Activated CD4-positive, alpha-beta T cell treated with anti-CD3 and anti-CD28 coated beads, Interleukin-2, Interleukin-6, amounts not matched to agents 100 ng/mL and 50 ng/mL, durations not matched to agents 16 hours and 8 hours (primary cell): ENCODE results near the gene TARBP1.

Source experiments
- DNase-seq: peaks from one replicate; pipeline ENCODE4 v3.0.0-alpha.2; 2020

TARBP1 gene

GRCh38 chr1:234375672-234376071 lies 103.3 kb downstream of the TARBP1 start:
- no peak for DNase-seq

GRCh38 chr1:234373959-234374254 lies 105.1 kb downstream of the TARBP1 start:
- DNase-seq = no peak

- DNase-seq = peak; percentile 93
Measured at GRCh38 chr1:234373064-234373958, 105.7 kb downstream of the TARBP1 start, which contains the start of gene COA6. Gene COA6 (plus strand): TSS chr1:234373456. CDS start chr1:234373467, 11 bp downstream.

- DNase-seq = no peak
Measured at GRCh38 chr1:234372011-234372757, 106.8 kb downstream of the TARBP1 start.

GRCh38 chr1:234371414-234371813 lies 107.6 kb downstream of the TARBP1 start:
- DNase-seq = no peak

- DNase-seq = peak; percentile 36
Measured at GRCh38 chr1:234369784-234370183, 109.2 kb downstream of the TARBP1 start.

- DNase-seq = no peak
Measured at GRCh38 chr1:234369033-234369430, 109.9 kb downstream of the TARBP1 start.

GRCh38 chr1:234368320-234369032 lies 110.5 kb downstream of the TARBP1 start:
- DNase-seq = peak; percentile 52

- DNase-seq = no peak
Measured at GRCh38 chr1:234362558-234362957, 116.4 kb downstream of the TARBP1 start.

GRCh38 chr1:234361102-234361603 lies 117.8 kb downstream of the TARBP1 start:
- DNase-seq = no peak

GRCh38 chr1:234357831-234358230 lies 121.1 kb downstream of the TARBP1 start:
- no peak for DNase-seq

GRCh38 chr1:234356615-234357269 lies 122.2 kb downstream of the TARBP1 start:
- DNase-seq = peak; percentile 61

GRCh38 chr1:234355782-234356510 lies 123.0 kb downstream of the TARBP1 start:
- no peak for DNase-seq

GRCh38 chr1:234348964-234349363 lies 130.0 kb downstream of the TARBP1 start:
- no peak for DNase-seq

- DNase-seq = no peak
Measured at GRCh38 chr1:234345237-234345636, 133.7 kb downstream of the TARBP1 start.

GRCh38 chr1:234342774-234343173 lies 136.2 kb downstream of the TARBP1 start:
- no peak for DNase-seq
